Stimulated activated CD4-positive, alpha-beta T cell treated with anti-CD3 and anti-CD28 coated beads, Interleukin-2, amount 100 ng/mL, for 4 hours (primary cell): ENCODE results near the gene C14orf180.
"Not testable (repeated sequence)": the region's sequence is repeated elsewhere in the genome, so short reads cannot be mapped to it uniquely, and the experiment has no call there.

Source experiments
- DNase-seq: peaks from one replicate; pipeline ENCODE4 v3.0.0-alpha.2; 2020; ENCODE audit warnings: low read depth

Gene C14orf180

GRCh38 chr14:104578321-104578720, 1.2 kb upstream of the C14orf180 start:
- no peak for DNase-seq

- DNase-seq = not testable (repeated sequence)
These were observed 375 bp downstream of the C14orf180 start for GRCh38 chr14:104579939-104580338.

- DNase-seq = no peak
These were observed 1.4 kb downstream of the C14orf180 start for GRCh38 chr14:104580961-104581360.

- DNase-seq = no peak
These were observed 2.0 kb downstream of the C14orf180 start for GRCh38 chr14:104581521-104581920.

- DNase-seq = no peak
These were observed 2.4 kb downstream of the C14orf180 start for GRCh38 chr14:104582005-104582404.

- no peak for DNase-seq
These were observed 3.1 kb downstream of the C14orf180 start for GRCh38 chr14:104582662-104583061.

GRCh38 chr14:104583424-104584306, 4.1 kb downstream of the C14orf180 start:
- no peak for DNase-seq

GRCh38 chr14:104584557-104584956, 5.0 kb downstream of the C14orf180 start:
- DNase-seq = no peak

- DNase-seq = no peak
These were observed 6.6 kb downstream of the C14orf180 start for GRCh38 chr14:104585966-104586697.

GRCh38 chr14:104586832-104587620, 7.5 kb downstream of the C14orf180 start:
- DNase-seq = no peak

- DNase-seq = no peak
These were observed 8.1 kb downstream of the C14orf180 start for GRCh38 chr14:104587641-104588040.

GRCh38 chr14:104588066-104588857, 8.7 kb downstream of the C14orf180 start:
- DNase-seq = no peak

- no peak for DNase-seq
These were observed 10.0 kb downstream of the C14orf180 start for GRCh38 chr14:104589338-104590195.

- DNase-seq = no peak
These were observed 10.8 kb downstream of the C14orf180 start for GRCh38 chr14:104590240-104590965.

GRCh38 chr14:104591031-104591430, 11.5 kb downstream of the C14orf180 start:
- no peak for DNase-seq

GRCh38 chr14:104591506-104592291, 12.1 kb downstream of the C14orf180 start:
- DNase-seq = no peak

GRCh38 chr14:104592292-104592672, 12.7 kb downstream of the C14orf180 start:
- DNase-seq = no peak

GRCh38 chr14:104592785-104593184, 13.2 kb downstream of the C14orf180 start:
- DNase-seq = no peak

- no peak for DNase-seq
These were observed 13.7 kb downstream of the C14orf180 start for GRCh38 chr14:104593241-104593701.
